WERI-Rb-1 (cell line): ENCODE data around the gene ELFN2.

ENCODE experiments used
- DNase-seq: peaks from one replicate; pipeline ENCODE4 v3.0.0-alpha.2; 2020
- H3K27ac ChIP-seq: fragments of 250-450 bp; sonication (Bioruptor Pico); 2 replicates; pipeline ENCODE4 v1.5.1; 2020; ENCODE audit warnings: mild to moderate bottlenecking, moderate library complexity
- H3K27me3 ChIP-seq: fragments of 250-450 bp; sonication (Bioruptor Pico); 2 replicates; pipeline ENCODE4 v1.5.1; 2021; ENCODE audit warnings: mild to moderate bottlenecking, low read depth, moderate library complexity; ENCODE audit not compliant: insufficient read depth, severe bottlenecking
- H3K36me3 ChIP-seq: fragments of 250-450 bp; sonication (Bioruptor Pico); 2 replicates; pipeline ENCODE4 v1.5.1; 2020; ENCODE audit warnings: mild to moderate bottlenecking, moderate library complexity
- H3K4me3 ChIP-seq: 2 replicates; pipeline ENCODE4 v1.5.1; 2011; ENCODE audit warnings: low read depth, mild to moderate bottlenecking, control low read depth, low read length
- H3K9me3 ChIP-seq: fragments of 250-450 bp; sonication (Bioruptor Pico); 2 replicates; pipeline ENCODE4 v1.5.1; 2021; ENCODE audit warnings: mild to moderate bottlenecking, moderate library complexity; ENCODE audit not compliant: severe bottlenecking
- TF ChIP-seq, protein P1 (sequence below): IDR thresholded peaks from 2 replicates; pipeline ENCODE4 v1.5.1; 2011; ENCODE audit warnings: low read depth, mild to moderate bottlenecking, control low read depth, inconsistent platforms, low read length

ELFN2 gene

DNA sequence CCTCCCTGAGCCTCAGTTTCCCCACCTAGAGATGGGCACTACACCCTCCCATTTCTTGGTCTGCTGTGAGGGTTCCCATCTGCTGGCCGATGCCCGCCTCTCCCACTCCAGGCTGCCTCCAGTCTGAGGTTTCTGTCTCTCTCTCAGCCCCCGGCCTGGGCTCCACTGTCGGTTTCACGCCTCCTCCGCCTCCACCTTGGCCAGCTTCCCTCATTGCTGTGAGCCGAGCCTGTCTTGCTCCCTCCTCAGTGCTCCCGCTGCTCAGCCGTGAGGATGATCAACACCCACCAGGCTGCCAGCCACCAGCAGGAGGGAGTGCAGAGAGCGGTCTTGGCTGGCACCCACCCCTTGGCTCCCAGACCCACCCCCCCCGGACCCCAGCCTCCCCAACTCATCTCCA lies 83.9 kb downstream of the ELFN2 start:
- no peaks in the 10 kb centered on the region for H3K27me3 ChIP-seq
- H3K36me3 ChIP-seq = no peaks in the 10 kb centered on the region
- no peaks in the 10 kb centered on the region for H3K9me3 ChIP-seq
- H3K4me3 ChIP-seq = no peak overlapping the region
- no peak for DNase-seq
- no peak overlapping the region for H3K27ac ChIP-seq
- TF ChIP-seq, protein P1, sequence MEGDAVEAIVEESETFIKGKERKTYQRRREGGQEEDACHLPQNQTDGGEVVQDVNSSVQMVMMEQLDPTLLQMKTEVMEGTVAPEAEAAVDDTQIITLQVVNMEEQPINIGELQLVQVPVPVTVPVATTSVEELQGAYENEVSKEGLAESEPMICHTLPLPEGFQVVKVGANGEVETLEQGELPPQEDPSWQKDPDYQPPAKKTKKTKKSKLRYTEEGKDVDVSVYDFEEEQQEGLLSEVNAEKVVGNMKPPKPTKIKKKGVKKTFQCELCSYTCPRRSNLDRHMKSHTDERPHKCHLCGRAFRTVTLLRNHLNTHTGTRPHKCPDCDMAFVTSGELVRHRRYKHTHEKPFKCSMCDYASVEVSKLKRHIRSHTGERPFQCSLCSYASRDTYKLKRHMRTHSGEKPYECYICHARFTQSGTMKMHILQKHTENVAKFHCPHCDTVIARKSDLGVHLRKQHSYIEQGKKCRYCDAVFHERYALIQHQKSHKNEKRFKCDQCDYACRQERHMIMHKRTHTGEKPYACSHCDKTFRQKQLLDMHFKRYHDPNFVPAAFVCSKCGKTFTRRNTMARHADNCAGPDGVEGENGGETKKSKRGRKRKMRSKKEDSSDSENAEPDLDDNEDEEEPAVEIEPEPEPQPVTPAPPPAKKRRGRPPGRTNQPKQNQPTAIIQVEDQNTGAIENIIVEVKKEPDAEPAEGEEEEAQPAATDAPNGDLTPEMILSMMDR = no peak

DNA sequence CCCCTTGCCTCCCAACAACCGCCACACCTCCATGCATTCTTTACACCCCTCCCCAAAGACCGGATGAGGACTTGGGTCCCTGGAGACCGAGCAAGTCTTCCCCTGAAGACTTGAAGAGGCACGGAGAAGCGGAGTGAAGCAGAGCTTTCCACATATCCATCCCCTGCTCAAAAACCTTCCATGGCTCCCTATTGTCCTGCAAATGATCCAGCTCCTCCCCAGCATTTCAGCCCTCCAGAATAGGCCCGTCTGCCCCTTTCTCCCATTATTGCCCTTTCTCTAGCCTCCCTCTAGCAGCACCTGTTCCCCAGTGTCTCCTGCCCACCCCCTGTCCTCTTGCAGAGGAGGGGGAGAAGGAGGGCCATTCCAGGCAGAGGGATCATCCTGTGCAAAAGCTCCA lies 85.2 kb downstream of the ELFN2 start:
- Histone ChIP-seq H3K27ac (no peak overlapping the region), H3K27me3 (no peaks in the 10 kb centered on the region), H3K9me3 (no peaks in the 10 kb centered on the region), H3K4me3 (no peak overlapping the region), H3K36me3 (no peaks in the 10 kb centered on the region)
- TF ChIP-seq, protein P1 = no peak
- DNase-seq = no peak

DNA sequence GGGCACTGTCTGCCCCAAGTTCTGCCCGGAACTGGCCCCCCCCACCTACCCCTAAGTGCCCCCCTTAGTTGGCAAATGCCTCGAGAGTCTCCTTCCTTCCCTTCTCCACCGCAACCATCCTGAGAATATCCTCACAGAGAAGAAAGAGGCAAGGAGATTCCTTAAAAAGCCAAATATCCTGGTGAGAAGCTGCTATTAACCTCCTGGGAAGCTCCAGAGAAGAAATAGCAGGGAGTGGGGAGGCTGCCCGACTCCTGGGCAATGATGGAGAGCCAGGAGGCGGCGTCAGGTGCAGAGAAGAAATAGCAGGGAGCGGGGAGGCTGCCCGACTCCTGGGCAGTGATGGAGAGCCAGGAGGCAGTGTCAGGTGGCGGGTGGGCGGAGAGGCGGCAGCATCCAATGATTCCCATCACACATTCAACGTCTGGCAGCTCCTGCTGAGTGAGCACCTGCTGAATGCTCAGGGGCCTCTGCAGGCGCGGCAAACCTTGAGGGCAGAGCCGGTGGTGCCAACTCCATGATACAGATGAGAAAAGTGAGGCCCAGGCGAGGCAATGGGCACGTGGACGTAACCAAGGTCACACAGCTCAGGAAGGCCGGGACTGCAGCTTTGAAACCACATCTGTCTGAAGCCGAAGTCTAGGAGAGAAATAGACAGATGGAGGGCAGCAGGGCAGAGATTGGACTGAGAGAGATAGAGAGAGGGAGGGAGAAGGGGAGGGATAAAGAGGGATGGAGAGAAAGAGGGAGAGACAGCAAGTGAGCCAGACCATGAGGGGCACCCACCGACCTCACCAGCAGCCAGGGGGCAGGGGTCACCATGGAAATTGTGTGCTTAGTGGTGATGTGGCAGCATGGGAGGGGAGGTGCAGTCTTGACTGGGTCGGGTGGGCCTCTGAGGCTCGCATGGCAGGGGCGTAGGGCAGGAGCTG lies 86.7 kb downstream of the ELFN2 start:
- no peak for DNase-seq
- no peak overlapping the region for H3K27ac ChIP-seq
- TF ChIP-seq, protein P1 = no peak
- H3K4me3 ChIP-seq = no peak overlapping the region
- no peaks in the 10 kb centered on the region for H3K9me3 ChIP-seq
- no peaks in the 10 kb centered on the region for H3K27me3 ChIP-seq
- H3K36me3 ChIP-seq = no peaks in the 10 kb centered on the region

DNA sequence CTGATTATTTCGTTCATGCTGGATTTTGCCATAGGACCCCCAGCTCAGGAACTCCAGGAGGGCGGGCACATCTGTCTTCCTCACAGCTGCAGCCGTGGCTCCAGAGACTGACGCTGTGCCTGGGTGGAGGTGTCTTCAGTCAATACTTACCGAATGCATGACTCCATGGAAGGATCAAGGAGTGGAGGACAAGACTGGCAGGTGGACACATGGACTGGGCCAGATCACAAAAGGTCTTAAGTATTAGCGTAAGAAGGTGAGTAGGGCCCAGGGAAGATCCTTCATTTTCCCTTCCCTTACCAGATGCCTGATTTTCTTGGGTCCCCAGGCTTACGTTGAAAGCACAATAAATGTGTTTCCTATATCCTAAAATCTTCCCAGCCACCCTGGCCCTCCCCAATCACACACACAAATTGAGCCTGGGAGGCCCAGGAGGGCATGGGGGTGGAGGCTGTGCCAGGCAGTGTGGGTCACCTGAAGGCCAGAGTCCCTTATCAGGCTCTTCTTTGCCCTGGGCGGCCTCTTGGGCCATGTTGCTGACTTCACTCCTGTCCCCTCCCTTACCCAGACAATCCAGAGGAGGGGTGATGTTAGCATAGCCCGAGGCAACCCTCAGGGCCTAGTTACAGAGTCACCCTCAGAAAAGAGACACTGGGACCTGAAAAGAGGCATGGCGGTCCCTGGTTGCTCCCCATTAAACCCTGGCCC lies 88.6 kb downstream of the ELFN2 start:
- H3K27ac ChIP-seq = no peak overlapping the region
- no peak overlapping the region for H3K4me3 ChIP-seq
- H3K9me3 ChIP-seq = no peaks in the 10 kb centered on the region
- TF ChIP-seq, protein P1 = no peak
- H3K27me3 ChIP-seq = no peaks in the 10 kb centered on the region
- no peaks in the 10 kb centered on the region for H3K36me3 ChIP-seq
- DNase-seq = no peak

DNA sequence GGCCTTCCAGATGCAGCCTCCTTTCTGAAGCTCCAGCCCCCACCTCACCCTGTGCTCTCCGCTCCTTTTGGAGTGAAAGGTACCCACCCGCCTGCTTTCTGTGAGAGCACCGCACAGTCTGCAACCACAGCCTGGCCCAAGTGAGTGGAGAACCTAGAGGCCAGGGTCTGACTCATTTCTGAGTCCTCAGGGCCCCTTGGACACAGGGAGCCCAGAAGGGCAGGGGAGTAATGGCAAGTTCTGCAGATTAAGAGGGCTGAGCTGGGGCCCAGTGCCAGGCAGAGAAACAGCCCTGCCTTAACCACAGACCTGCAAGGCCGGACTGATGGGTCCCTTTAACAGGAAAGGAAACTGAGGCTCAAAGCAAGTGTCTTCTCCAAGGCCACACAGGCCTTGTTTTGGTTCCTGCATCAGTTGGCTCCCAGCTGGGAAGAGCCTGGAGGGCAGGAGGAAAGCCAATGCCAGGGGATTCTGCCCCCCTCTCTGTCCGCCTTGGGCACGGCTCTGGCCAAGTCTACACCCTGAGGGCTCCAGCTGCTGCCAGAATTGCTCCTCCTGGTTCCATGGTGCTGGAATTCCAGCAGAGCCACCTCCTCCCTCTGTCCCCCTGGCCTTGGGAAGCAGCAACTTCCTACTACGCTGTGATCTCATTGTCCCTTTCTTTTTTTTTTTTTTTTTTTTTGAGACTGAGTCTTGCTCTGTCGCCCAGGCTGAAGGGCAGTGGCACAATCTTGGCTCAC lies 89.9 kb downstream of the ELFN2 start:
- TF ChIP-seq, protein P1 = no peak
- Histone ChIP-seq H3K36me3 (no peaks in the 10 kb centered on the region), H3K27ac (no peak overlapping the region), H3K9me3 (no peaks in the 10 kb centered on the region), H3K4me3 (no peak overlapping the region), H3K27me3 (no peaks in the 10 kb centered on the region)
- no peak for DNase-seq
